ENCODE results near the gene MOB3B. TPM values are rescaled to one million over a fixed set of nuclear protein-coding genes. Genes with fewer than 3 reads are reported as not detected.

Gene MOB3B
- total and polyA plus RNA-seq, 10 of the 15 experiments (the other 5 are each of a cell fraction or from before 2014, with no cell fraction given), result 0.44 to 2.7 (median 0.91) TPM

DNA sequence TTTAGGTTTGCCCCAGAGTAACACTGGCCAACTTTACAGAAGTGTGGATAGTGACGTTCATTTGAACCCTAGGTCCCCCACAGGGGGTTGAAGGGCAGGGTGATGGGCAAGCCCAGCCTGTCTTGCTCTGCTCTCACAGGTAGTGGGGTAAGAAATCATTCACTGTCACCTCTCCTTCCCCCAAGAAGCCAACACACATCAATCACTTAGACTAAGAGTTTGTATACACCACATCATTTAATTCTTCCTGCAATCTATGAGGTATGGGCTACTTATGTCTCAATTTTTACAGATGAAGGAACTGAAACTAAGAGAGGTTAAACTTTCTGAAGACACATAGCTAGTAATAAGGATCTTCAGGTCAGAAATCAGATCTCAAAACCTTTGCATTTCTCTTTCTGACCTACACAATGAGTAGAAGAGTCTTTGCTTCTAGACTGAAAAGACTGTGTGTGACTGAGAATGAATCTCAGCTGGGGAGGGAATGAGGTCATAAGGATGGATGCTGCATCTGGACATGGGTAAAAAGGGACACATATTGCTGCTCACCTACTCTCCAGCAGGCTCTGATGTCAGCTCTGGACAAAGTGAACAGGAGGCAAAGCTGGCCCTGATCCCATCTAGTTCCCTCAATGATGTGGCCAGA is 151.7 kb downstream of the MOB3B start (continued):
- no peak for TF ChIP-seq POLR2AphosphoS5 (IDR thresholded peaks at IDR 0.05; ENCODE audit: low read length)
- no peak for TF ChIP-seq MYB (IDR thresholded peaks at IDR 0.05; ENCODE audit: borderline replicate concordance, low read depth, low read length)
- TF ChIP-seq SMAD5 (IDR thresholded peaks at IDR 0.05; ENCODE audit: low read depth), result no peak
- TF ChIP-seq IRF4 (IDR thresholded peaks at IDR 0.05; ENCODE audit: low read depth, low read length), result peak; percentile 61; the same call in 1 of the 2 replicates
- TF ChIP-seq ATF7 (IDR thresholded peaks at IDR 0.05; ENCODE audit: low read depth), result peak; percentile 85
- TF ChIP-seq IKZF2 (IDR thresholded peaks at IDR 0.05), result peak; percentile 67 to 69
- peak; percentile 50; the same call in 1 of the 2 replicates for TF ChIP-seq NBN (IDR thresholded peaks at IDR 0.05)
- no peak for TF ChIP-seq YY1 (IDR thresholded peaks at IDR 0.05; ENCODE audit: low read depth, low read length)
- no peak for TF ChIP-seq ZZZ3 (IDR thresholded peaks at IDR 0.05; ENCODE audit: control insufficient read depth, insufficient read length, low read depth)
- TF ChIP-seq, protein P1, sequence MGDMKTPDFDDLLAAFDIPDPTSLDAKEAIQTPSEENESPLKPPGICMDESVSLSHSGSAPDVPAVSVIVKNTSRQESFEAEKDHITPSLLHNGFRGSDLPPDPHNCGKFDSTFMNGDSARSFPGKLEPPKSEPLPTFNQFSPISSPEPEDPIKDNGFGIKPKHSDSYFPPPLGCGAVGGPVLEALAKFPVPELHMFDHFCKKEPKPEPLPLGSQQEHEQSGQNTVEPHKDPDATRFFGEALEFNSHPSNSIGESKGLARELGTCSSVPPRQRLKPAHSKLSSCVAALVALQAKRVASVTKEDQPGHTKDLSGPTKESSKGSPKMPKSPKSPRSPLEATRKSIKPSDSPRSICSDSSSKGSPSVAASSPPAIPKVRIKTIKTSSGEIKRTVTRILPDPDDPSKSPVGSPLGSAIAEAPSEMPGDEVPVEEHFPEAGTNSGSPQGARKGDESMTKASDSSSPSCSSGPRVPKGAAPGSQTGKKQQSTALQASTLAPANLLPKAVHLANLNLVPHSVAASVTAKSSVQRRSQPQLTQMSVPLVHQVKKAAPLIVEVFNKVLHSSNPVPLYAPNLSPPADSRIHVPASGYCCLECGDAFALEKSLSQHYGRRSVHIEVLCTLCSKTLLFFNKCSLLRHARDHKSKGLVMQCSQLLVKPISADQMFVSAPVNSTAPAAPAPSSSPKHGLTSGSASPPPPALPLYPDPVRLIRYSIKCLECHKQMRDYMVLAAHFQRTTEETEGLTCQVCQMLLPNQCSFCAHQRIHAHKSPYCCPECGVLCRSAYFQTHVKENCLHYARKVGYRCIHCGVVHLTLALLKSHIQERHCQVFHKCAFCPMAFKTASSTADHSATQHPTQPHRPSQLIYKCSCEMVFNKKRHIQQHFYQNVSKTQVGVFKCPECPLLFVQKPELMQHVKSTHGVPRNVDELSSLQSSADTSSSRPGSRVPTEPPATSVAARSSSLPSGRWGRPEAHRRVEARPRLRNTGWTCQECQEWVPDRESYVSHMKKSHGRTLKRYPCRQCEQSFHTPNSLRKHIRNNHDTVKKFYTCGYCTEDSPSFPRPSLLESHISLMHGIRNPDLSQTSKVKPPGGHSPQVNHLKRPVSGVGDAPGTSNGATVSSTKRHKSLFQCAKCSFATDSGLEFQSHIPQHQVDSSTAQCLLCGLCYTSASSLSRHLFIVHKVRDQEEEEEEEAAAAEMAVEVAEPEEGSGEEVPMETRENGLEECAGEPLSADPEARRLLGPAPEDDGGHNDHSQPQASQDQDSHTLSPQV (IDR thresholded peaks at IDR 0.05), result no peak
- TF ChIP-seq TCF12 (IDR thresholded peaks at IDR 0.05; ENCODE audit: low read depth, low read length), result peak; percentile 22; the same call in 1 of the 2 replicates
- TF ChIP-seq SRF (IDR thresholded peaks at IDR 0.05; ENCODE audit: low read depth in 2 of 2, low read length in 2 of 2), result no peak
- no peak for TF ChIP-seq RFX5 (IDR thresholded peaks at IDR 0.05; ENCODE audit: low read depth, low read length)
- 0 out of 2 replicates have a peak, but pooled peaks have one; percentile 36 for TF ChIP-seq GABPA (IDR thresholded peaks at IDR 0.05; ENCODE audit: low read depth)
- peak; percentile 36 for TF ChIP-seq IKZF1 (conservative IDR thresholded peaks at IDR 0.05)
- TF ChIP-seq CREB1 (IDR thresholded peaks at IDR 0.05; ENCODE audit: low read depth), result peak; percentile 27; the same call in 1 of the 2 replicates
- TF ChIP-seq RBBP5 (conservative IDR thresholded peaks at IDR 0.05), result no peak
- TF ChIP-seq, protein P2, sequence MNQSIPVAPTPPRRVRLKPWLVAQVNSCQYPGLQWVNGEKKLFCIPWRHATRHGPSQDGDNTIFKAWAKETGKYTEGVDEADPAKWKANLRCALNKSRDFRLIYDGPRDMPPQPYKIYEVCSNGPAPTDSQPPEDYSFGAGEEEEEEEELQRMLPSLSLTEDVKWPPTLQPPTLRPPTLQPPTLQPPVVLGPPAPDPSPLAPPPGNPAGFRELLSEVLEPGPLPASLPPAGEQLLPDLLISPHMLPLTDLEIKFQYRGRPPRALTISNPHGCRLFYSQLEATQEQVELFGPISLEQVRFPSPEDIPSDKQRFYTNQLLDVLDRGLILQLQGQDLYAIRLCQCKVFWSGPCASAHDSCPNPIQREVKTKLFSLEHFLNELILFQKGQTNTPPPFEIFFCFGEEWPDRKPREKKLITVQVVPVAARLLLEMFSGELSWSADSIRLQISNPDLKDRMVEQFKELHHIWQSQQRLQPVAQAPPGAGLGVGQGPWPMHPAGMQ (IDR thresholded peaks at IDR 0.05; ENCODE audit: borderline replicate concordance), result no peak
- TF ChIP-seq SMAD1 (IDR thresholded peaks at IDR 0.05; ENCODE audit: low read depth, partially characterized antibody), result no peak
- TF ChIP-seq, protein P3, sequence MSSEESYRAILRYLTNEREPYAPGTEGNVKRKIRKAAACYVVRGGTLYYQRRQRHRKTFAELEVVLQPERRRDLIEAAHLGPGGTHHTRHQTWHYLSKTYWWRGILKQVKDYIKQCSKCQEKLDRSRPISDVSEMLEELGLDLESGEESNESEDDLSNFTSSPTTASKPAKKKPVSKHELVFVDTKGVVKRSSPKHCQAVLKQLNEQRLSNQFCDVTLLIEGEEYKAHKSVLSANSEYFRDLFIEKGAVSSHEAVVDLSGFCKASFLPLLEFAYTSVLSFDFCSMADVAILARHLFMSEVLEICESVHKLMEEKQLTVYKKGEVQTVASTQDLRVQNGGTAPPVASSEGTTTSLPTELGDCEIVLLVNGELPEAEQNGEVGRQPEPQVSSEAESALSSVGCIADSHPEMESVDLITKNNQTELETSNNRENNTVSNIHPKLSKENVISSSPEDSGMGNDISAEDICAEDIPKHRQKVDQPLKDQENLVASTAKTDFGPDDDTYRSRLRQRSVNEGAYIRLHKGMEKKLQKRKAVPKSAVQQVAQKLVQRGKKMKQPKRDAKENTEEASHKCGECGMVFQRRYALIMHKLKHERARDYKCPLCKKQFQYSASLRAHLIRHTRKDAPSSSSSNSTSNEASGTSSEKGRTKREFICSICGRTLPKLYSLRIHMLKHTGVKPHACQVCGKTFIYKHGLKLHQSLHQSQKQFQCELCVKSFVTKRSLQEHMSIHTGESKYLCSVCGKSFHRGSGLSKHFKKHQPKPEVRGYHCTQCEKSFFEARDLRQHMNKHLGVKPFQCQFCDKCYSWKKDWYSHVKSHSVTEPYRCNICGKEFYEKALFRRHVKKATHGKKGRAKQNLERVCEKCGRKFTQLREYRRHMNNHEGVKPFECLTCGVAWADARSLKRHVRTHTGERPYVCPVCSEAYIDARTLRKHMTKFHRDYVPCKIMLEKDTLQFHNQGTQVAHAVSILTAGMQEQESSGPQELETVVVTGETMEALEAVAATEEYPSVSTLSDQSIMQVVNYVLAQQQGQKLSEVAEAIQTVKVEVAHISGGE (CRISPR knock-in tag; IDR thresholded peaks at IDR 0.05), result no peak
- no peak for TF ChIP-seq GATAD2B (conservative IDR thresholded peaks at IDR 0.05; ENCODE audit: low read depth)
- no peak; the same call in 1 of the 2 replicates for TF ChIP-seq SMC3 (IDR thresholded peaks at IDR 0.05; ENCODE audit: borderline replicate concordance, low read length)
- TF ChIP-seq CBX3 (IDR thresholded peaks at IDR 0.05; ENCODE audit: borderline replicate concordance, low read depth), result no peak
- no peak for TF ChIP-seq FOXK2 (IDR thresholded peaks at IDR 0.05)
- no peak for TF ChIP-seq STAT1 (conservative IDR thresholded peaks at IDR 0.05)

Data from GM12878 (cell line).